GM10266 (cell line): ENCODE results near the gene TSPAN32.

ENCODE experiments used
- DNase-seq: peaks from one replicate; pipeline ENCODE4 v3.0.0; 2012; ENCODE audit errors: extremely low spot score
- CTCF ChIP-seq: IDR thresholded peaks from 2 replicates; pipeline ENCODE4 v1.5.1; 2012; ENCODE audit warnings: mild to moderate bottlenecking, low read depth; ENCODE audit not compliant: control insufficient read depth, insufficient read depth; ENCODE audit errors: missing control alignments

Gene TSPAN32

GRCh38 chr11:2268729-2269600, 32.8 kb upstream of the TSPAN32 start:
- DNase-seq, result peak; percentile 69
- TF ChIP-seq CTCF, result no peak

- peak; percentile 26 for DNase-seq
- TF ChIP-seq CTCF, result no peak
Measured at GRCh38 chr11:2269601-2270321, 32.1 kb upstream of the TSPAN32 start.

- no peak for TF ChIP-seq CTCF
- DNase-seq, result peak; percentile 37
Measured at GRCh38 chr11:2270322-2271076, 31.3 kb upstream of the TSPAN32 start, which contains the start of gene ASCL2. ASCL2 (minus strand) TSS chr11:2270588; CDS start chr11:2270332, 256 bp downstream.

GRCh38 chr11:2271077-2271326, 30.8 kb upstream of the TSPAN32 start:
- DNase-seq, result no peak
- no peak for TF ChIP-seq CTCF

GRCh38 chr11:2271327-2272227, 30.2 kb upstream of the TSPAN32 start:
- TF ChIP-seq CTCF, result no peak
- DNase-seq, result no peak

- no peak for TF ChIP-seq CTCF
- no peak for DNase-seq
Measured at GRCh38 chr11:2272228-2272945, 29.4 kb upstream of the TSPAN32 start.
